GM23338 (cell line): ENCODE measurements around the gene PCSK5. TPM values are rescaled to one million over a fixed set of nuclear protein-coding genes. Genes with fewer than 3 reads are reported as not detected.

Source experiments
- ATAC-seq: fragments of 200-7000 bp; cut with Tn5 transposase; 3 replicates; pipeline ENCODE4 v1.9.1; 2020
- DNase-seq: peaks from one replicate; pipeline ENCODE4 v3.0.0-alpha.2; 2015; ENCODE audit warnings: low spot score
- H2AFZ ChIP-seq: fragments of 200-600 bp; sonication (generic); 2 replicates; pipeline ENCODE4 v1.8.0; 2016; ENCODE audit warnings: antibody characterized with exemption, mild to moderate bottlenecking, moderate library complexity
- H3F3A ChIP-seq: fragments of 200-600 bp; sonication (generic); replicated peaks from 2 replicates; pipeline ENCODE4 v1.8.0; 2017; ENCODE audit warnings: antibody characterized with exemption, mixed run types, low read depth
- H3K27ac ChIP-seq: fragments of 200-600 bp; sonication (generic); 2 replicates; pipeline ENCODE4 v1.6.1; 2016; ENCODE audit warnings: low read depth
- H3K27me3 ChIP-seq: fragments of 200-600 bp; sonication (generic); 2 replicates; pipeline ENCODE4 v1.8.0; 2016; ENCODE audit warnings: mild to moderate bottlenecking, mixed run types, moderate library complexity; ENCODE audit not compliant: insufficient read depth
- H3K36me3 ChIP-seq: fragments of 200-600 bp; sonication (generic); 2 replicates; pipeline ENCODE4 v1.8.0; 2016; ENCODE audit warnings: mild to moderate bottlenecking; ENCODE audit not compliant: insufficient read depth
- H3K4me1 ChIP-seq: fragments of 200-600 bp; sonication (generic); 2 replicates; pipeline ENCODE4 v1.8.0; 2016; ENCODE audit warnings: mild to moderate bottlenecking, moderate library complexity; ENCODE audit not compliant: insufficient read depth
- H3K4me2 ChIP-seq: fragments of 200-600 bp; sonication (generic); 2 replicates; pipeline ENCODE4 v1.7.1; 2017; ENCODE audit warnings: mixed run types
- H3K4me3 ChIP-seq: fragments of 200-600 bp; sonication (generic); 2 replicates; pipeline ENCODE4 v1.6.1; 2016; ENCODE audit warnings: mixed run types
- H3K79me2 ChIP-seq: fragments of 200-600 bp; sonication (generic); replicated peaks from 2 replicates; pipeline ENCODE4 v1.8.0; 2017; ENCODE audit warnings: mild to moderate bottlenecking; ENCODE audit not compliant: insufficient read depth
- H3K9me2 ChIP-seq: fragments of 200-600 bp; sonication (generic); 2 replicates; pipeline ENCODE4 v1.8.0; 2017; ENCODE audit not compliant: insufficient read depth
- H4K20me1 ChIP-seq: fragments of 200-600 bp; sonication (generic); replicated peaks from 2 replicates; pipeline ENCODE4 v1.8.0; 2017; ENCODE audit warnings: mild to moderate bottlenecking; ENCODE audit not compliant: insufficient read depth
- H3K27ac Mint-ChIP-seq: 2 replicates; pipeline ENCODE4 v1.8.0; 2020; ENCODE audit warnings: inconsistent platforms, mild to moderate bottlenecking, moderate library complexity, mixed read lengths
- H3K27me3 Mint-ChIP-seq: 3 replicates; pipeline ENCODE4 v1.8.0; 2022; ENCODE audit warnings: low read depth, mild to moderate bottlenecking, moderate library complexity, mixed read lengths, inconsistent platforms; ENCODE audit not compliant: insufficient read depth, poor library complexity
- H3K36me3 Mint-ChIP-seq: 3 replicates; pipeline ENCODE4 v1.8.0; 2021; ENCODE audit warnings: low read depth, mild to moderate bottlenecking, inconsistent platforms, moderate library complexity, mixed read lengths
- H3K4me1 Mint-ChIP-seq: 3 replicates; pipeline ENCODE4 v1.8.0; 2020; ENCODE audit warnings: mild to moderate bottlenecking, inconsistent platforms, mixed read lengths
- H3K4me3 Mint-ChIP-seq: 3 replicates; pipeline ENCODE4 v1.8.0; 2021; ENCODE audit warnings: moderate library complexity, mild to moderate bottlenecking, inconsistent platforms, mixed read lengths
- H3K9me3 Mint-ChIP-seq: 3 replicates; pipeline ENCODE4 v1.8.0; 2020; ENCODE audit warnings: moderate library complexity, mild to moderate bottlenecking, inconsistent platforms, mixed read lengths
- CREB1 ChIP-seq: fragments of 250-450 bp; sonication (Bioruptor Pico); IDR thresholded peaks from 2 replicates; pipeline ENCODE4 v1.5.0; 2020; ENCODE audit warnings: low read depth, mild to moderate bottlenecking, moderate library complexity
- CTCF ChIP-seq, 2 experiments: fragments of 200-600 bp in 1 of 2; sonication (generic) in 1 of 2; conservative IDR thresholded peaks; 2 replicates each; pipeline versions ENCODE4 v1.5.1 to v1.6.1; 2016 to 2017; ENCODE audit warnings: antibody characterized with exemption in 2 of 2, low read depth in 2 of 2, mild to moderate bottlenecking in 2 of 2, moderate library complexity in 1 of 2
- ETS1 ChIP-seq: IDR thresholded peaks from 2 replicates; pipeline ENCODE4 v1.6.1; 2016; ENCODE audit warnings: antibody characterized with exemption
- EZH2 ChIP-seq: fragments of 200-600 bp; sonication (generic); IDR thresholded peaks from one replicate; pipeline ENCODE4 v1.8.0; 2017; ENCODE audit warnings: antibody characterized with exemption, mild to moderate bottlenecking, low read depth; ENCODE audit not compliant: unreplicated experiment
- EZH2phosphoT487 ChIP-seq: fragments of 200-600 bp; sonication (generic); IDR thresholded peaks from one replicate; pipeline ENCODE4 v1.8.1; 2018; ENCODE audit warnings: antibody characterized with exemption; ENCODE audit not compliant: unreplicated experiment
- JUNB ChIP-seq: IDR thresholded peaks from one replicate; pipeline ENCODE4 v1.6.1; 2016; ENCODE audit warnings: antibody characterized with exemption; ENCODE audit not compliant: unreplicated experiment
- NANOG ChIP-seq: IDR thresholded peaks from 2 replicates; pipeline ENCODE4 v1.6.1; 2016; ENCODE audit warnings: antibody characterized with exemption, borderline replicate concordance
- POLR2AphosphoS5 ChIP-seq: IDR thresholded peaks from 2 replicates; pipeline ENCODE4 v1.6.1; 2016; ENCODE audit warnings: antibody characterized with exemption, low read depth
- STAT1 ChIP-seq: IDR thresholded peaks from one replicate; pipeline ENCODE4 v1.6.1; 2016; ENCODE audit warnings: antibody characterized with exemption; ENCODE audit not compliant: unreplicated experiment
- ZNF114 ChIP-seq: fragments of 250-450 bp; sonication (Bioruptor Pico); IDR thresholded peaks from 2 replicates; pipeline ENCODE4 v1.5.0; 2020; ENCODE audit warnings: mild to moderate bottlenecking, moderate library complexity
- ZNF331 ChIP-seq: fragments of 250-450 bp; sonication (Bioruptor Pico); IDR thresholded peaks from 2 replicates; pipeline ENCODE4 v1.5.0; 2020; ENCODE audit warnings: low read depth, mild to moderate bottlenecking, moderate library complexity
- ZNF462 ChIP-seq: fragments of 250-450 bp; sonication (Bioruptor Pico); IDR thresholded peaks from 2 replicates; pipeline ENCODE4 v1.5.0; 2020; ENCODE audit warnings: mild to moderate bottlenecking, moderate library complexity
- polyA plus RNA-seq: library from polyadenylated mRNA; unstranded; fragments of >200 nt; fragmentation: Nextera tagmentation; extraction: Ambion mirVana; gene quantifications from 2 replicates; pipeline ENCODE4 v1.2.1, GENCODE V29; 2016
- total RNA-seq: library from RNA; depleted of rRNA; stranded (reverse); fragments of >200 nt; shearing (Covaris generic); gene quantifications from 2 replicates; pipeline ENCODE4 v1.2.3, GENCODE V29; 2014
- TF ChIP-seq, protein P1 (sequence below): IDR thresholded peaks from one replicate; pipeline ENCODE4 v1.6.1; 2018; ENCODE audit warnings: antibody characterized with exemption; ENCODE audit not compliant: unreplicated experiment

Gene PCSK5
- total and polyA plus RNA-seq, 2 experiments from 2014 or later, result 12.3 to 34.8 TPM

DNA sequence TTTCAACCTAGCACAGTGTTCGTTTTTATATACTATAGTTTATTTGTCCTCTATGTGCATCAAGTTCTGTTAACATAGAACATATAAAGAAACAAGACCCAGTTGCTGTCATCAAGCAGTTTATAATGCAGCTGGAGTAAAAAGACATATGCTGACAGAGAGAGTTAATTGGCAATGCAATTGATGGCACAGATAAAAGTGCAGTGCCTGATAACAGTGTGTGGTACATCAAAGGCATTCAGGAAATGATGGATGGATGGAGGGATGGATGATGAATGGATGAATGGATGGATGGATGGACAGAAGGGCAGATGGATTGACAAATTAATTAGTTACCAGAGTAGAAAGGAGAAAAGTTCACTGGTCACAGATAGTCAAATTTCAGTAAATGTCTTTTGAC, 264.9 kb downstream of the PCSK5 start:
- Histone ChIP-seq H3K4me2 (no peak overlapping the region), H3F3A (no peaks in the 10 kb centered on the region), H3K4me1 (peaks cover 12% of the 10 kb centered on the region; the same call in 1 of the 2 replicates), H3K27ac (no peak overlapping the region), H2AFZ (no peak overlapping the region), H3K36me3 (no peaks in the 10 kb centered on the region), H3K27me3 (no peaks in the 10 kb centered on the region), H3K4me3 (no peak overlapping the region), H3K9me2 (no peaks in the 10 kb centered on the region), H3K79me2 (no peaks in the 10 kb centered on the region), H4K20me1 (no peaks in the 10 kb centered on the region; the same call in 1 of the 2 replicates)
- H3K27ac Mint-ChIP-seq, result no peak overlapping the region
- peaks cover 12% of the 10 kb centered on the region; the same call in 2 of the 3 replicates for H3K36me3 Mint-ChIP-seq
- DNase-seq (no peak), ATAC-seq (no peak)
- TF ChIP-seq EZH2phosphoT487 (no peak), STAT1 (no peak), POLR2AphosphoS5 (no peak), CREB1 (CRISPR knock-in tag) (no peak), ZNF331 (CRISPR knock-in tag) (no peak), ETS1 (no peak), CTCF (conservative IDR thresholded peaks at IDR 0.05; ENCODE audit: low read depth in 2 of 2) (no peak), ZNF462 (CRISPR knock-in tag) (no peak), ZNF114 (CRISPR knock-in tag) (no peak), EZH2 (no peak), NANOG (no peak), JUNB (no peak)
- TF ChIP-seq, protein P1, sequence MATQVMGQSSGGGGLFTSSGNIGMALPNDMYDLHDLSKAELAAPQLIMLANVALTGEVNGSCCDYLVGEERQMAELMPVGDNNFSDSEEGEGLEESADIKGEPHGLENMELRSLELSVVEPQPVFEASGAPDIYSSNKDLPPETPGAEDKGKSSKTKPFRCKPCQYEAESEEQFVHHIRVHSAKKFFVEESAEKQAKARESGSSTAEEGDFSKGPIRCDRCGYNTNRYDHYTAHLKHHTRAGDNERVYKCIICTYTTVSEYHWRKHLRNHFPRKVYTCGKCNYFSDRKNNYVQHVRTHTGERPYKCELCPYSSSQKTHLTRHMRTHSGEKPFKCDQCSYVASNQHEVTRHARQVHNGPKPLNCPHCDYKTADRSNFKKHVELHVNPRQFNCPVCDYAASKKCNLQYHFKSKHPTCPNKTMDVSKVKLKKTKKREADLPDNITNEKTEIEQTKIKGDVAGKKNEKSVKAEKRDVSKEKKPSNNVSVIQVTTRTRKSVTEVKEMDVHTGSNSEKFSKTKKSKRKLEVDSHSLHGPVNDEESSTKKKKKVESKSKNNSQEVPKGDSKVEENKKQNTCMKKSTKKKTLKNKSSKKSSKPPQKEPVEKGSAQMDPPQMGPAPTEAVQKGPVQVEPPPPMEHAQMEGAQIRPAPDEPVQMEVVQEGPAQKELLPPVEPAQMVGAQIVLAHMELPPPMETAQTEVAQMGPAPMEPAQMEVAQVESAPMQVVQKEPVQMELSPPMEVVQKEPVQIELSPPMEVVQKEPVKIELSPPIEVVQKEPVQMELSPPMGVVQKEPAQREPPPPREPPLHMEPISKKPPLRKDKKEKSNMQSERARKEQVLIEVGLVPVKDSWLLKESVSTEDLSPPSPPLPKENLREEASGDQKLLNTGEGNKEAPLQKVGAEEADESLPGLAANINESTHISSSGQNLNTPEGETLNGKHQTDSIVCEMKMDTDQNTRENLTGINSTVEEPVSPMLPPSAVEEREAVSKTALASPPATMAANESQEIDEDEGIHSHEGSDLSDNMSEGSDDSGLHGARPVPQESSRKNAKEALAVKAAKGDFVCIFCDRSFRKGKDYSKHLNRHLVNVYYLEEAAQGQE, result no peak
- no peaks in the 10 kb centered on the region for H3K9me3 Mint-ChIP-seq
- H3K4me1 Mint-ChIP-seq, result peaks cover 17% of the 10 kb centered on the region
- no peak overlapping the region for H3K4me3 Mint-ChIP-seq
- H3K27me3 Mint-ChIP-seq, result peaks cover 8% of the 10 kb centered on the region
